MV-4-11 (cell line): ENCODE measurements around the gene ARID1B.
A peak's percentile ranks its signal among the peaks of the same experiment; 100 is the strongest.

ENCODE experiments used
- DNase-seq: peaks from one replicate; lab custom pipeline; 2025; lab: John Stamatoyannopoulos, UW

Gene ARID1B

GRCh38 chr6:156905801-156906200 is 128.6 kb downstream of the ARID1B start:
- no peak for DNase-seq

- DNase-seq = no peak
These were observed 129.3 kb downstream of the ARID1B start for GRCh38 chr6:156906451-156906850.

- no peak for DNase-seq
These were observed 132.2 kb downstream of the ARID1B start for GRCh38 chr6:156909212-156910010.

- DNase-seq = no peak
These were observed 132.8 kb downstream of the ARID1B start for GRCh38 chr6:156910011-156910334.

- no peak for DNase-seq
These were observed 133.8 kb downstream of the ARID1B start for GRCh38 chr6:156910938-156911337.

- DNase-seq = no peak
These were observed 134.4 kb downstream of the ARID1B start for GRCh38 chr6:156911581-156911980.

GRCh38 chr6:156912431-156912830 is 135.3 kb downstream of the ARID1B start:
- DNase-seq = peak; percentile 60

GRCh38 chr6:156914181-156914580 is 137.0 kb downstream of the ARID1B start:
- DNase-seq = no peak

- DNase-seq = no peak
These were observed 139.1 kb downstream of the ARID1B start for GRCh38 chr6:156916130-156916801.

GRCh38 chr6:156917213-156917612 is 140.0 kb downstream of the ARID1B start:
- no peak for DNase-seq

- no peak for DNase-seq
These were observed 141.5 kb downstream of the ARID1B start for GRCh38 chr6:156918647-156919046.

- no peak for DNase-seq
These were observed 142.2 kb downstream of the ARID1B start for GRCh38 chr6:156919370-156919769.

GRCh38 chr6:156919814-156920369 is 142.7 kb downstream of the ARID1B start:
- DNase-seq = no peak

- no peak for DNase-seq
These were observed 147.1 kb downstream of the ARID1B start for GRCh38 chr6:156924246-156924645.

GRCh38 chr6:156925026-156925425 is 147.8 kb downstream of the ARID1B start:
- no peak for DNase-seq

GRCh38 chr6:156925718-156926607 is 148.8 kb downstream of the ARID1B start:
- DNase-seq = no peak

GRCh38 chr6:156928126-156928525 is 150.9 kb downstream of the ARID1B start:
- no peak for DNase-seq

GRCh38 chr6:156928972-156929371 is 151.8 kb downstream of the ARID1B start:
- no peak for DNase-seq

- no peak for DNase-seq
These were observed 154.1 kb downstream of the ARID1B start for GRCh38 chr6:156931283-156931682.

- DNase-seq = no peak
These were observed 156.3 kb downstream of the ARID1B start for GRCh38 chr6:156933201-156934068.

- DNase-seq = no peak
These were observed 156.9 kb downstream of the ARID1B start for GRCh38 chr6:156934069-156934460.
